K562 (cell line): ENCODE measurements around the gene TBCCD1. TPM values are rescaled to one million over a fixed set of nuclear protein-coding genes. Genes with fewer than 3 reads are reported as not detected.

Experiments
- CEBPB ChIP-seq: fragments of 450-650 bp; IDR thresholded peaks from 2 replicates; pipeline ENCODE4 v1.6.1; 2016; ENCODE audit warnings: missing genetic modification characterization, missing compliant biosample characterization
- FOXO4 ChIP-seq: fragments of 450-650 bp; formaldehyde crosslinking; IDR thresholded peaks from 2 replicates; pipeline ENCODE4 v1.4.0; 2020; ENCODE audit warnings: mild to moderate bottlenecking, moderate library complexity
- HCFC1 ChIP-seq: IDR thresholded peaks from 2 replicates; pipeline ENCODE4 v1.6.1; 2012; ENCODE audit warnings: low read depth, low read length, improper control_type of control experiment
- IRF9 ChIP-seq: fragments of 450-650 bp; IDR thresholded peaks from 2 replicates; pipeline ENCODE4 v1.6.1; 2016; ENCODE audit warnings: missing biosample characterization, missing genetic modification characterization
- KAT8 ChIP-seq: fragments of 450-650 bp; IDR thresholded peaks from 2 replicates; pipeline ENCODE4 v1.6.1; 2016; ENCODE audit warnings: low read depth, mild to moderate bottlenecking
- PTBP1 ChIP-seq: fragments of 200-400 bp; formaldehyde crosslinking; IDR thresholded peaks from 2 replicates; pipeline ENCODE4 v1.6.1; 2017; ENCODE audit warnings: low read depth, low read length
- SETDB1 ChIP-seq: IDR thresholded peaks from one replicate; pipeline ENCODE4 v1.6.1; 2012; ENCODE audit warnings: low read length, control low read depth, inconsistent platforms
- SLC30A9 ChIP-seq: fragments of 250-450 bp; sonication (Bioruptor Pico); IDR thresholded peaks from 2 replicates; pipeline ENCODE4 v1.8.0; 2022; ENCODE audit warnings: mild to moderate bottlenecking, moderate library complexity
- TCF7 ChIP-seq: sonication (generic); IDR thresholded peaks from 2 replicates; pipeline ENCODE4 v1.6.1; 2016; ENCODE audit warnings: antibody characterized with exemption, borderline replicate concordance
- TFE3 ChIP-seq: fragments of 450-650 bp; formaldehyde crosslinking; IDR thresholded peaks from 2 replicates; pipeline ENCODE4 v1.4.0; 2020; ENCODE audit warnings: mild to moderate bottlenecking, mixed read lengths
- UBTF ChIP-seq, 2 experiments: IDR thresholded peaks; 2 replicates each; pipeline ENCODE4 v1.6.1; 2012; ENCODE audit warnings: improper control_type of control experiment in 2 of 2, low read depth in 2 of 2, low read length in 2 of 2, borderline replicate concordance in 1 of 2
- ZNF586 ChIP-seq: fragments of 450-650 bp; formaldehyde crosslinking; conservative IDR thresholded peaks from 2 replicates; pipeline ENCODE4 v1.4.0; 2020; ENCODE audit warnings: mild to moderate bottlenecking, moderate library complexity
- ZZZ3 ChIP-seq: fragments of 450-650 bp; IDR thresholded peaks from 2 replicates; pipeline ENCODE4 v1.6.1; 2016; ENCODE audit warnings: antibody characterized with exemption, mild to moderate bottlenecking, moderate library complexity
- polyA plus RNA-seq, 8 experiments: library from polyadenylated mRNA; depleted of rRNA in 4 of 8; stranded (reverse) in 5 of 8; unstranded in 3 of 8; fragments of >200 nt; fragmentation: Nextera tagmentation in 2 of 8; fragmentation: Illumina TruSeq in 1 of 8; extraction: Ambion mirVana in 2 of 8; extraction: Trizol in 1 of 8; gene quantifications; 2 replicates each; pipeline versions ENCODE4 v1.2.1 to v1.2.3, GENCODE V29; 2011 to 2014; ENCODE audit warnings: inconsistent platforms in 1 of 8, missing spikeins in 1 of 8
- total RNA-seq, 7 experiments: library from RNA; depleted of rRNA in 6 of 7; stranded (reverse); fragments of >200 nt in 6 of 7; fragmentation: Illumina TruSeq in 2 of 7; extraction: Trizol in 2 of 7; gene quantifications; 2 replicates each; pipeline versions ENCODE4 v1.2.1 to v1.2.3, GENCODE V29; 2011 to 2021; ENCODE audit warnings: low replicate concordance in 1 of 7
- TF ChIP-seq, protein P1 (sequence below): fragments of 250-450 bp; sonication (Bioruptor Pico); IDR thresholded peaks from 2 replicates; pipeline ENCODE4 v1.4.0; 2020; ENCODE audit warnings: mild to moderate bottlenecking, moderate library complexity, borderline replicate concordance

The TBCCD1 gene
- total and polyA plus RNA-seq, 9 of the 15 experiments (the other 6 are each of a cell fraction or from before 2014, with no cell fraction given) = 17.7 to 31.1 (median 21.2) TPM

- TF ChIP-seq FOXO4 (CRISPR knock-in tag) (no peak), HCFC1 (peak; percentile 74), ZZZ3 (no peak), TFE3 (CRISPR knock-in tag) (no peak), KAT8 (no peak), ZNF586 (no peak), IRF9 (tag) (no peak), SLC30A9 (CRISPR knock-in tag) (no peak), TCF7 (no peak), CEBPB (tag) (peak; percentile 9; the same call in 1 of the 2 replicates), SETDB1 (no peak), UBTF (IDR thresholded peaks at IDR 0.05; ENCODE audit: borderline replicate concordance in 1 of 2, low read depth in 2 of 2, low read length in 2 of 2) (peak in 1 of 2 experiments; percentile 74; a peak in 2 of 4 replicates), PTBP1 (0 out of 2 replicates have a peak, but pooled peaks have one; percentile 34)
- TF ChIP-seq, protein P1, sequence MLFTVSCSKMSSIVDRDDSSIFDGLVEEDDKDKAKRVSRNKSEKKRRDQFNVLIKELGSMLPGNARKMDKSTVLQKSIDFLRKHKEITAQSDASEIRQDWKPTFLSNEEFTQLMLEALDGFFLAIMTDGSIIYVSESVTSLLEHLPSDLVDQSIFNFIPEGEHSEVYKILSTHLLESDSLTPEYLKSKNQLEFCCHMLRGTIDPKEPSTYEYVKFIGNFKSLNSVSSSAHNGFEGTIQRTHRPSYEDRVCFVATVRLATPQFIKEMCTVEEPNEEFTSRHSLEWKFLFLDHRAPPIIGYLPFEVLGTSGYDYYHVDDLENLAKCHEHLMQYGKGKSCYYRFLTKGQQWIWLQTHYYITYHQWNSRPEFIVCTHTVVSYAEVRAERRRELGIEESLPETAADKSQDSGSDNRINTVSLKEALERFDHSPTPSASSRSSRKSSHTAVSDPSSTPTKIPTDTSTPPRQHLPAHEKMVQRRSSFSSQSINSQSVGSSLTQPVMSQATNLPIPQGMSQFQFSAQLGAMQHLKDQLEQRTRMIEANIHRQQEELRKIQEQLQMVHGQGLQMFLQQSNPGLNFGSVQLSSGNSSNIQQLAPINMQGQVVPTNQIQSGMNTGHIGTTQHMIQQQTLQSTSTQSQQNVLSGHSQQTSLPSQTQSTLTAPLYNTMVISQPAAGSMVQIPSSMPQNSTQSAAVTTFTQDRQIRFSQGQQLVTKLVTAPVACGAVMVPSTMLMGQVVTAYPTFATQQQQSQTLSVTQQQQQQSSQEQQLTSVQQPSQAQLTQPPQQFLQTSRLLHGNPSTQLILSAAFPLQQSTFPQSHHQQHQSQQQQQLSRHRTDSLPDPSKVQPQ (CRISPR knock-in tag) = no peak
These were observed at the start of gene TBCCD1 (continued) for GRCh38 chr3:186567072-186567921.
